HTERT RPE-1 (cell line): ENCODE results near the gene CENATAC.
"Not testable (repeated sequence)": the region's sequence is repeated elsewhere in the genome, so short reads cannot be mapped to it uniquely, and the experiment has no call there.

Experiments used
- in situ Hi-C: fragments of 300-500 bp; cut with MboI; formaldehyde crosslinking; loops from 4 replicates; pipeline ENCODE4 v1.14.3; 2020; ENCODE audit warnings: low sequenced_read_pairs

Gene CENATAC

GRCh38 chr11:118991486-118992038, 6.4 kb upstream of the CENATAC start:
- in situ Hi-C loops, result not testable (repeated sequence)

- in situ Hi-C loops, result no loop called here
Measured at GRCh38 chr11:118996926-118997626, 862 bp upstream of the CENATAC start.

GRCh38 chr11:118998388-118998717, 415 bp downstream of the CENATAC start:
- in situ Hi-C loops, result no loop called here

- in situ Hi-C loops, result no loop called here
Measured at GRCh38 chr11:118998822-118999221, 884 bp downstream of the CENATAC start.

- in situ Hi-C loops, result no loop called here
Measured at GRCh38 chr11:119000906-119001305, 3.0 kb downstream of the CENATAC start.

GRCh38 chr11:119006656-119007055, 8.7 kb downstream of the CENATAC start:
- in situ Hi-C loops, result no loop called here

- in situ Hi-C loops, result no loop called here
Measured at GRCh38 chr11:119011476-119012053, 13.6 kb downstream of the CENATAC start.

- in situ Hi-C loops, result no loop called here
Measured at GRCh38 chr11:119012629-119013170, 14.8 kb downstream of the CENATAC start.

- in situ Hi-C loops, result no loop called here
Measured at GRCh38 chr11:119014209-119014924, 16.4 kb downstream of the CENATAC start.

GRCh38 chr11:119015054-119015611, 17.2 kb downstream of the CENATAC start:
- in situ Hi-C loops, result no loop called here

- in situ Hi-C loops, result no loop called here
Measured at GRCh38 chr11:119016216-119017009, 18.5 kb downstream of the CENATAC start.

- in situ Hi-C loops, result not testable (repeated sequence)
Measured at GRCh38 chr11:119017377-119017776, 19.4 kb downstream of the CENATAC start.

- in situ Hi-C loops, result no loop called here
Measured at GRCh38 chr11:119018074-119018938, 20.4 kb downstream of the CENATAC start, which contains the start of the genes RPS25 and TRAPPC4. Gene RPS25, minus strand, starts transcription at chr11:119018343. Its CDS starts 59 bp downstream, at chr11:119018284. Gene TRAPPC4, plus strand, starts transcription at chr11:119018766. Its CDS starts 30 bp downstream, at chr11:119018796.

- in situ Hi-C loops, result no loop called here
Measured at GRCh38 chr11:119019996-119020395, 22.1 kb downstream of the CENATAC start.

- in situ Hi-C loops, result no loop called here
Measured at GRCh38 chr11:119021631-119022030, 23.7 kb downstream of the CENATAC start.

GRCh38 chr11:119023741-119024140, 25.8 kb downstream of the CENATAC start:
- in situ Hi-C loops, result no loop called here

GRCh38 chr11:119024430-119025098, 26.6 kb downstream of the CENATAC start:
- in situ Hi-C loops, result no loop called here

- in situ Hi-C loops, result no loop called here
Measured at GRCh38 chr11:119025099-119025473, 27.1 kb downstream of the CENATAC start.

- in situ Hi-C loops, result no loop called here
Measured at GRCh38 chr11:119025541-119025940, 27.6 kb downstream of the CENATAC start.
